ENCODE data around the gene MAB21L1.

GRCh38 chr13:35500144-35500543 is 23.7 kb upstream of the MAB21L1 start:
- TF ChIP-seq RAD21 (conservative IDR thresholded peaks at IDR 0.05 in 1 of 2, IDR thresholded peaks at IDR 0.05 in 1 of 2) = no peak
- TF ChIP-seq, protein P1, sequence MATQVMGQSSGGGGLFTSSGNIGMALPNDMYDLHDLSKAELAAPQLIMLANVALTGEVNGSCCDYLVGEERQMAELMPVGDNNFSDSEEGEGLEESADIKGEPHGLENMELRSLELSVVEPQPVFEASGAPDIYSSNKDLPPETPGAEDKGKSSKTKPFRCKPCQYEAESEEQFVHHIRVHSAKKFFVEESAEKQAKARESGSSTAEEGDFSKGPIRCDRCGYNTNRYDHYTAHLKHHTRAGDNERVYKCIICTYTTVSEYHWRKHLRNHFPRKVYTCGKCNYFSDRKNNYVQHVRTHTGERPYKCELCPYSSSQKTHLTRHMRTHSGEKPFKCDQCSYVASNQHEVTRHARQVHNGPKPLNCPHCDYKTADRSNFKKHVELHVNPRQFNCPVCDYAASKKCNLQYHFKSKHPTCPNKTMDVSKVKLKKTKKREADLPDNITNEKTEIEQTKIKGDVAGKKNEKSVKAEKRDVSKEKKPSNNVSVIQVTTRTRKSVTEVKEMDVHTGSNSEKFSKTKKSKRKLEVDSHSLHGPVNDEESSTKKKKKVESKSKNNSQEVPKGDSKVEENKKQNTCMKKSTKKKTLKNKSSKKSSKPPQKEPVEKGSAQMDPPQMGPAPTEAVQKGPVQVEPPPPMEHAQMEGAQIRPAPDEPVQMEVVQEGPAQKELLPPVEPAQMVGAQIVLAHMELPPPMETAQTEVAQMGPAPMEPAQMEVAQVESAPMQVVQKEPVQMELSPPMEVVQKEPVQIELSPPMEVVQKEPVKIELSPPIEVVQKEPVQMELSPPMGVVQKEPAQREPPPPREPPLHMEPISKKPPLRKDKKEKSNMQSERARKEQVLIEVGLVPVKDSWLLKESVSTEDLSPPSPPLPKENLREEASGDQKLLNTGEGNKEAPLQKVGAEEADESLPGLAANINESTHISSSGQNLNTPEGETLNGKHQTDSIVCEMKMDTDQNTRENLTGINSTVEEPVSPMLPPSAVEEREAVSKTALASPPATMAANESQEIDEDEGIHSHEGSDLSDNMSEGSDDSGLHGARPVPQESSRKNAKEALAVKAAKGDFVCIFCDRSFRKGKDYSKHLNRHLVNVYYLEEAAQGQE (IDR thresholded peaks at IDR 0.05) = no peak
- no peak for TF ChIP-seq BCL3 (IDR thresholded peaks at IDR 0.05)
- TF ChIP-seq RCOR1 (IDR thresholded peaks at IDR 0.05; ENCODE audit: low read depth, low read length) = no peak
- no peak for TF ChIP-seq CTCF (IDR thresholded peaks at IDR 0.05)
- no peak for TF ChIP-seq JUNB (IDR thresholded peaks at IDR 0.05)
- TF ChIP-seq KDM5A (IDR thresholded peaks at IDR 0.05) = no peak
- TF ChIP-seq CHD2 (IDR thresholded peaks at IDR 0.05; ENCODE audit: low read length, partially characterized antibody) = no peak
- no peak for TF ChIP-seq PHF8 (IDR thresholded peaks at IDR 0.05; ENCODE audit: borderline replicate concordance, low read depth)
- TF ChIP-seq CHD4 (IDR thresholded peaks at IDR 0.05; ENCODE audit: borderline replicate concordance) = no peak
